GM10847 (cell line): ENCODE results near the gene SC5D.

Experiments
- POLR2A ChIP-seq: IDR thresholded peaks from 2 replicates; pipeline ENCODE4 v1.6.1; 2011; ENCODE audit not compliant: insufficient read length; ENCODE audit errors: extremely low read depth

The SC5D gene

GRCh38 chr11:121281698-121282097 lies 10.9 kb upstream of the SC5D start:
- no peak for TF ChIP-seq POLR2A

- TF ChIP-seq POLR2A: no peak
Measured at GRCh38 chr11:121282386-121282785, 10.2 kb upstream of the SC5D start.

- no peak for TF ChIP-seq POLR2A
Measured at GRCh38 chr11:121282886-121283502, 9.6 kb upstream of the SC5D start.

- no peak for TF ChIP-seq POLR2A
Measured at GRCh38 chr11:121291319-121291718, 1.3 kb upstream of the SC5D start.

GRCh38 chr11:121291896-121292494 lies 576 bp upstream of the SC5D start:
- TF ChIP-seq POLR2A: no peak

- no peak for TF ChIP-seq POLR2A
Measured at GRCh38 chr11:121293288-121293594, 670 bp downstream of the SC5D start.

GRCh38 chr11:121295246-121296029 lies 2.9 kb downstream of the SC5D start:
- no peak for TF ChIP-seq POLR2A

- no peak for TF ChIP-seq POLR2A
Measured at GRCh38 chr11:121297872-121298271, 5.3 kb downstream of the SC5D start.

GRCh38 chr11:121298774-121299173 lies 6.2 kb downstream of the SC5D start:
- TF ChIP-seq POLR2A: no peak

GRCh38 chr11:121299417-121299816 lies 6.8 kb downstream of the SC5D start:
- TF ChIP-seq POLR2A: no peak

- TF ChIP-seq POLR2A: no peak
Measured at GRCh38 chr11:121300313-121300971, 7.9 kb downstream of the SC5D start.

- no peak for TF ChIP-seq POLR2A
Measured at GRCh38 chr11:121300972-121301699, 8.6 kb downstream of the SC5D start.

GRCh38 chr11:121304759-121305158 lies 12.2 kb downstream of the SC5D start:
- TF ChIP-seq POLR2A: no peak

GRCh38 chr11:121308816-121309215 lies 16.2 kb downstream of the SC5D start:
- no peak for TF ChIP-seq POLR2A

- TF ChIP-seq POLR2A: no peak
Measured at GRCh38 chr11:121309688-121310087, 17.1 kb downstream of the SC5D start.
